ENCODE measurements around the gene KLK4. TPM values are rescaled to one million over a fixed set of nuclear protein-coding genes. Genes with fewer than 3 reads are reported as not detected.

The KLK4 gene
- polyA plus RNA-seq, 10 donors: not detected

DNA sequence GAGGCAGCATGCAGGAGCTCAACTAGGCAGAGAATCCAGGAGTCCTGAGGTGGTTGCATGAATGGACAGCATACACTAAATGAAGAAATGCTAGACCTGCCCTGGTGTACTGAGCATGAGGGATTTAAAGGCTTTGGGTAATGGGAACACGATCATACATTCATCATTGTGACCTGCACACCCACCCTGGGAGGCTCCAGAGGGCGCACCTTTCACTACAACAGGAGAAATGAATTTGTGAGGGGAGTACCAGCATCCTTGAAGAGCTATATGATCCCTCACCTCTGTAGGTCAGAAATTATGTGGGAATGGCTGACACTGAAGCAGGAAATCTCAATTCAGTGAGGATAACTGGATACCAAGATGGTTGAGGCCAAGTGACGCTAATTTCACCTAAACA lies 29.0 kb downstream of the KLK4 start:
- no peak for DNase-seq

- no peak for DNase-seq
Observed at GRCh38 chr19:50880241-50880640, 31.0 kb downstream of the KLK4 start.

- DNase-seq: no peak
Observed at GRCh38 chr19:50878851-50879250, 32.3 kb downstream of the KLK4 start.

GRCh38 chr19:50877338-50877737 lies 33.9 kb downstream of the KLK4 start:
- DNase-seq: no peak

DNA sequence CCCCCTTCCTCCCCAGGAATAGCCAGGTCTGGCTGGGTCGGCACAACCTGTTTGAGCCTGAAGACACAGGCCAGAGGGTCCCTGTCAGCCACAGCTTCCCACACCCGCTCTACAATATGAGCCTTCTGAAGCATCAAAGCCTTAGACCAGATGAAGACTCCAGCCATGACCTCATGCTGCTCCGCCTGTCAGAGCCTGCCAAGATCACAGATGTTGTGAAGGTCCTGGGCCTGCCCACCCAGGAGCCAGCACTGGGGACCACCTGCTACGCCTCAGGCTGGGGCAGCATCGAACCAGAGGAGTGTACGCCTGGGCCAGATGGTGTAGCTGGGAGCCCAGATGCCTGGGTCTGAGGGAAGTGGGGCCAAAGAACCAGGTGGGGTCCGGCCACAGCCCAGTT lies 34.7 kb downstream of the KLK4 start:
- peak in 1 of 3 donors; percentile 13 for DNase-seq

DNA sequence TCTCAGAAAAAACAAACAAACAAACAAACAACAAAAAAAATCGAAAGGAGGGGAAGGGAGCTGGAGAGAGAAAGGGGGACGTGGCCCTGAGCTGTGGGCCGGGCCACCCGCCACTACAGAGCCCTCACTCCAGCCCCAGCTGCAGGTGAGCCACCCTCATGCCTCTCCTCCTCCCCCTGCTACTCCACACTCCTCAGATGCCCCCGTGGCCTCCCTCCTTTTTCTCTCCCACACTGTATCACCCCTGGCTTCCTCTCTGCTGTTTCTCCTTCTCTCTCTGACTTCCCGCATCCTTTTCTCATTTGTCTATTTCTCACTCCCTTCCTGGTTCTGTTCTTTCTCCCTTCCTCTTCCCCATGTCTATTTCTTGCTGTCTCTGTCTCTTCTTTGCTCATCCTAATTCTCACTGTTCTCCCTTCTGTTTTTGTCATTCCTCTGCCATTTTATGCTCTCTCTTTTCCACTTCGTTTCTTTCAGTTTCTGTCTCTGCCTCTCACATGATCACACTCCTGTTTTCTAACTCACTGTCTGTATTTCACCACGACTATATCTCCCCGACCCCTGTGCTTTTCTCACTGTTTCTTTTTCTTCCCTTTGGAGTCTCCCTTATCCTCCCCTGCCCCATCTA lies 35.3 kb downstream of the KLK4 start:
- DNase-seq: no peak

DNA sequence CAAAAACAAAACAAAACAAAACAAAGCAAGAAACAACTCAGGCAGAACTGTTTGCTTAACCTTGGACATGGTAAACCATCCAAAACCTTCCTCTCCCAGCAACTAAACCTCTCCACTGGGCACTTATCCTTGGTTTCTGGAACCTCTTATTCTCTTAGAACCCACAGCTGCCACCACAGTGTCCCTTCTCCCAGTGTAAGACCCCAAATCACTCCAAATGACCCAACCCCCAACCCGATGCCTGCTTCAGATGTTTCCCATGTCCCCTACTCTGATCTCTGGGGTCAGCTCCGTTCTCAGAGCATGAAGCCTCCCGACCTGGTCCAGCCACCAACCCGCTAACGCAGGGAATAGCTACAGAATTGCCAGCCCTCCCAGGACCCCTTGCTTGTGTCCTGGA lies 37.0 kb downstream of the KLK4 start:
- DNase-seq: no peak

DNA sequence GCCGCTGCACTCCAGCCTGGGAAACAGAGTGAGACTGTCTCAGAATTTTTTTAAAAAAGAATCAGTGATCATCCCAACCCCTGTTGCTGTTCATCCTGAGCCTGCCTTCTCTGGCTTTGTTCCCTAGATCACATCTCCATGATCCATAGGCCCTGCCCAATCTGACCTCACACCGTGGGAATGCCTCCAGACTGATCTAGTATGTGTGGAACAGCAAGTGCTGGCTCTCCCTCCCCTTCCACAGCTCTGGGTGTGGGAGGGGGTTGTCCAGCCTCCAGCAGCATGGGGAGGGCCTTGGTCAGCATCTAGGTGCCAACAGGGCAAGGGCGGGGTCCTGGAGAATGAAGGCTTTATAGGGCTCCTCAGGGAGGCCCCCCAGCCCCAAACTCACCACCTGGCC lies 38.1 kb downstream of the KLK4 start, which contains the start of gene KLK2:
Gene KLK2 (plus strand): TSS at position 384 of the 400 bp plus-strand sequence. CDS start 35 bp downstream, outside the sequence.
- DNase-seq: peak in 1 of 3 donors; percentile 11

GRCh38 chr19:50870417-50871089 lies 40.6 kb downstream of the KLK4 start:
- no peak for DNase-seq

DNA sequence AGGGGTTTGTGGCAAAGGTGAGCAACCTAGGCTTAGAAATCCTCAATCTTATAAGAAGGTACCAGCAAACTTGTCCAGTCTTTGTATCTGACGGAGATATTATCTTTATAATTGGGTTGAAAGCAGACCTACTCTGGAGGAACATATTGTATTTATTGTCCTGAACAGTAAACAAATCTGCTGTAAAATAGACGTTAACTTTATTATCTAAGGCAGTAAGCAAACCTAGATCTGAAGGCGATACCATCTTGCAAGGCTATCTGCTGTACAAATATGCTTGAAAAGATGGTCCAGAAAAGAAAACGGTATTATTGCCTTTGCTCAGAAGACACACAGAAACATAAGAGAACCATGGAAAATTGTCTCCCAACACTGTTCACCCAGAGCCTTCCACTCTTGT lies 41.7 kb downstream of the KLK4 start:
- DNase-seq: no peak

- DNase-seq: no peak
Observed at GRCh38 chr19:50861496-50862286, 49.5 kb downstream of the KLK4 start.

GRCh38 chr19:50861010-50861409 lies 50.2 kb downstream of the KLK4 start:
- no peak for DNase-seq

DNA sequence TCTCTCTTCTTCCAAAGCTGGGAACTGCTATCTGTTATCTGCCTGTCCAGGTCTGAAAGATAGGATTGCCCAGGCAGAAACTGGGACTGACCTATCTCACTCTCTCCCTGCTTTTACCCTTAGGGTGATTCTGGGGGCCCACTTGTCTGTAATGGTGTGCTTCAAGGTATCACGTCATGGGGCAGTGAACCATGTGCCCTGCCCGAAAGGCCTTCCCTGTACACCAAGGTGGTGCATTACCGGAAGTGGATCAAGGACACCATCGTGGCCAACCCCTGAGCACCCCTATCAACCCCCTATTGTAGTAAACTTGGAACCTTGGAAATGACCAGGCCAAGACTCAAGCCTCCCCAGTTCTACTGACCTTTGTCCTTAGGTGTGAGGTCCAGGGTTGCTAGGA lies 51.3 kb downstream of the KLK4 start:
- no peak for DNase-seq

DNA sequence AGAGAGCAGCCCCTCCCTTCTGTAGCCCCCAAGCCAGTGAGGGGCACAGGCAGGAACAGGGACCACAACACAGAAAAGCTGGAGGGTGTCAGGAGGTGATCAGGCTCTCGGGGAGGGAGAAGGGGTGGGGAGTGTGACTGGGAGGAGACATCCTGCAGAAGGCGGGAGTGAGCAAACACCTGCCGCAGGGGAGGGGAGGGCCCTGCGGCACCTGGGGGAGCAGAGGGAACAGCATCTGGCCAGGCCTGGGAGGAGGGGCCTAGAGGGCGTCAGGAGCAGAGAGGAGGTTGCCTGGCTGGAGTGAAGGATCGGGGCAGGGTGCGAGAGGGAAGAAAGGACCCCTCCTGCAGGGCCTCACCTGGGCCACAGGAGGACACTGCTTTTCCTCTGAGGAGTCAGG lies 52.3 kb downstream of the KLK4 start:
- DNase-seq: no peak

DNA sequence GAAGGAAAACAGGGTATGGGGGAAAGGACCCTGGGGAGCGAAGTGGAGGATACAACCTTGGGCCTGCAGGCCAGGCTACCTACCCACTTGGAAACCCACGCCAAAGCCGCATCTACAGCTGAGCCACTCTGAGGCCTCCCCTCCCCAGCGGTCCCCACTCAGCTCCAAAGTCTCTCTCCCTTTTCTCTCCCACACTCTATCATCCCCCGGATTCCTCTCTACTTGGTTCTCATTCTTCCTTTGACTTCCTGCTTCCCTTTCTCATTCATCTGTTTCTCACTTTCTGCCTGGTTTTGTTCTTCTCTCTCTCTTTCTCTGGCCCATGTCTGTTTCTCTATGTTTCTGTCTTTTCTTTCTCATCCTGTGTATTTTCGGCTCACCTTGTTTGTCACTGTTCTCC lies 53.8 kb downstream of the KLK4 start:
- no peak for DNase-seq

Other genes with a start within 250 kb of the KLK4 start
- gene SHANK1, start 191.6 kb downstream of the KLK4 start, polyA plus RNA-seq (ENCODE audit: insufficient read length in 10 of 10): 10 to 100 TPM; 13.4 to 36.5 (median 27.3) TPM
- 10 to 100 TPM; 17.4 to 47.6 (median 27.5) TPM for gene CLEC11A, start 188.0 kb downstream of the KLK4 start, polyA plus RNA-seq (ENCODE audit: insufficient read length in 10 of 10)
- not detected for gene GPR32, start 140.9 kb downstream of the KLK4 start, polyA plus RNA-seq (ENCODE audit: insufficient read length in 10 of 10)
- under 1 TPM in 4 of 10 donors, not detected in 6; 0.13 to 0.24 (median 0.16) TPM for gene ACP4, start 121.0 kb downstream of the KLK4 start, polyA plus RNA-seq (ENCODE audit: insufficient read length in 10 of 10)
- 1 to 10 TPM in 1 of 10 donors, under 1 TPM in 5, not detected in 4; 0.19 to 1.3 (median 0.46) TPM for gene KLK1, start 87.6 kb downstream of the KLK4 start, polyA plus RNA-seq (ENCODE audit: insufficient read length in 10 of 10)
- not detected for gene KLK15, start 77.8 kb downstream of the KLK4 start, polyA plus RNA-seq (ENCODE audit: insufficient read length in 10 of 10)
- not detected for gene KLK3, start 56.5 kb downstream of the KLK4 start, polyA plus RNA-seq (ENCODE audit: insufficient read length in 10 of 10)
- gene KLK2, start 38.0 kb downstream of the KLK4 start, polyA plus RNA-seq (ENCODE audit: insufficient read length in 10 of 10): not detected
- gene KLK5, start 41.6 kb upstream of the KLK4 start, polyA plus RNA-seq (ENCODE audit: insufficient read length in 10 of 10): under 1 TPM in 1 of 10 donors, not detected in 9; 0.15 TPM
- gene KLK6, start 58.2 kb upstream of the KLK4 start, polyA plus RNA-seq (ENCODE audit: insufficient read length in 10 of 10): under 1 TPM in 6 of 10 donors, not detected in 4; 0.14 to 0.52 (median 0.24) TPM
- gene KLK7, start 72.5 kb upstream of the KLK4 start, polyA plus RNA-seq (ENCODE audit: insufficient read length in 10 of 10): under 1 TPM in 4 of 10 donors, not detected in 6; 0.11 to 0.31 (median 0.24) TPM
- gene KLK8, start 90.2 kb upstream of the KLK4 start, polyA plus RNA-seq (ENCODE audit: insufficient read length in 10 of 10): 1 to 10 TPM in 2 of 10 donors, not detected in 8; 1.3 to 2.1 TPM
- gene KLK10, start 108.3 kb upstream of the KLK4 start, polyA plus RNA-seq (ENCODE audit: insufficient read length in 10 of 10): under 1 TPM in 7 of 10 donors, not detected in 3; 0.10 to 0.84 (median 0.14) TPM
- gene KLK11, start 115.2 kb upstream of the KLK4 start, polyA plus RNA-seq (ENCODE audit: insufficient read length in 10 of 10): 1 to 10 TPM in 2 of 10 donors, under 1 TPM in 1, not detected in 7; 0.10 to 5.1 (median 1.5) TPM
- not detected for gene KLK12, start 123.6 kb upstream of the KLK4 start, polyA plus RNA-seq (ENCODE audit: insufficient read length in 10 of 10)
- under 1 TPM in 2 of 10 donors, not detected in 8; 0.37 to 0.51 TPM for gene KLK13, start 153.7 kb upstream of the KLK4 start, polyA plus RNA-seq (ENCODE audit: insufficient read length in 10 of 10)
- gene KLK14, start 171.5 kb upstream of the KLK4 start, polyA plus RNA-seq (ENCODE audit: insufficient read length in 10 of 10): under 1 TPM in 6 of 10 donors, not detected in 4; 0.12 to 0.42 (median 0.23) TPM
- gene CTU1, start 197.0 kb upstream of the KLK4 start, polyA plus RNA-seq (ENCODE audit: insufficient read length in 10 of 10): 1 to 10 TPM; 1.5 to 3.0 (median 2.2) TPM
- 1 to 10 TPM in 7 of 10 donors, under 1 TPM in 3; 0.60 to 1.6 (median 1.2) TPM for gene SIGLEC9, start 213.5 kb upstream of the KLK4 start, polyA plus RNA-seq (ENCODE audit: insufficient read length in 10 of 10)
- gene SIGLEC7, start 230.9 kb upstream of the KLK4 start, polyA plus RNA-seq (ENCODE audit: insufficient read length in 10 of 10): under 1 TPM; 0.42 to 0.93 (median 0.57) TPM